ENCODE data around the gene SLC30A2.

The SLC30A2 gene

GRCh38 chr1:26020941-26021646 is 24.8 kb downstream of the SLC30A2 start:
- H3K36me3 ChIP-seq, result no peaks in the 10 kb centered on the region
- peaks cover 0 to 39% (median 14%) of the 10 kb centered on the region in 4 donors for H3K4me1 ChIP-seq
- H3K4me3 ChIP-seq, result peak overlapping the region in 1 of 2 donors; percentile 24
- H3K27me3 ChIP-seq, result no peaks in the 10 kb centered on the region
- no peak for TF ChIP-seq CTCF (IDR thresholded peaks at IDR 0.05)
- H3K9me3 ChIP-seq, result no peaks in the 10 kb centered on the region
- intact Hi-C loops (cut with DNase I; ENCODE audit: low total_unique reads), result no loop called here
- DNase-seq, result no peak
- H3K27ac ChIP-seq, result no peak overlapping the region

- H3K4me1 ChIP-seq, result peaks cover 0 to 39% (median 14%) of the 10 kb centered on the region in 4 donors
- no peaks in the 10 kb centered on the region for H3K9me3 ChIP-seq
- no peak for TF ChIP-seq CTCF (IDR thresholded peaks at IDR 0.05)
- H3K27me3 ChIP-seq, result no peaks in the 10 kb centered on the region
- no peak overlapping the region for H3K4me3 ChIP-seq
- no peaks in the 10 kb centered on the region for H3K36me3 ChIP-seq
- intact Hi-C loops (cut with DNase I; ENCODE audit: low total_unique reads), result no loop called here
- no peak for DNase-seq
- no peak overlapping the region for H3K27ac ChIP-seq
These were observed 25.6 kb downstream of the SLC30A2 start for GRCh38 chr1:26020330-26020768.

- H3K27me3 ChIP-seq, result no peaks in the 10 kb centered on the region
- H3K4me1 ChIP-seq, result peaks cover 0 to 39% (median 14%) of the 10 kb centered on the region in 4 donors
- H3K27ac ChIP-seq, result no peak overlapping the region
- H3K36me3 ChIP-seq, result no peaks in the 10 kb centered on the region
- TF ChIP-seq CTCF (IDR thresholded peaks at IDR 0.05), result no peak
- H3K4me3 ChIP-seq, result no peak overlapping the region
- no peaks in the 10 kb centered on the region for H3K9me3 ChIP-seq
- intact Hi-C loops (cut with DNase I; ENCODE audit: low total_unique reads), result no loop called here
- no peak for DNase-seq
These were observed 26.1 kb downstream of the SLC30A2 start for GRCh38 chr1:26019641-26020315.

GRCh38 chr1:26017606-26018005 is 28.3 kb downstream of the SLC30A2 start:
- intact Hi-C loops (cut with DNase I; ENCODE audit: low total_unique reads), result no loop called here
- Histone ChIP-seq H3K27ac (no peak overlapping the region), H3K4me1 (peaks cover 0 to 36% (median 14%) of the 10 kb centered on the region in 4 donors), H3K27me3 (no peaks in the 10 kb centered on the region), H3K9me3 (no peaks in the 10 kb centered on the region), H3K4me3 (no peak overlapping the region), H3K36me3 (no peaks in the 10 kb centered on the region)
- DNase-seq, result no peak
- no peak for TF ChIP-seq CTCF (IDR thresholded peaks at IDR 0.05)

GRCh38 chr1:26016953-26017545 is 28.9 kb downstream of the SLC30A2 start:
- DNase-seq, result no peak
- no peaks in the 10 kb centered on the region for H3K27me3 ChIP-seq
- intact Hi-C loops (cut with DNase I; ENCODE audit: low total_unique reads), result no loop called here
- TF ChIP-seq CTCF (IDR thresholded peaks at IDR 0.05), result no peak
- H3K27ac ChIP-seq, result no peak overlapping the region
- no peak overlapping the region for H3K4me3 ChIP-seq
- H3K9me3 ChIP-seq, result no peaks in the 10 kb centered on the region
- H3K36me3 ChIP-seq, result no peaks in the 10 kb centered on the region
- peaks cover 0 to 31% (median 10%) of the 10 kb centered on the region in 4 donors for H3K4me1 ChIP-seq
